H7 (cell line): ENCODE measurements around the gene AMBRA1. TPM values are rescaled to one million over a fixed set of nuclear protein-coding genes. Genes with fewer than 3 reads are reported as not detected.

Source experiments
- DNase-seq: peaks from one replicate; pipeline ENCODE4 v3.0.0; 2012
- H3K27me3 ChIP-seq: 2 replicates; pipeline ENCODE4 v1.6.0; 2011; ENCODE audit warnings: mild to moderate bottlenecking, low read length; ENCODE audit not compliant: control insufficient read depth, insufficient read depth
- H3K36me3 ChIP-seq: replicated peaks from 2 replicates; pipeline ENCODE4 v1.5.1; 2011; ENCODE audit warnings: low read length; ENCODE audit not compliant: control insufficient read depth, insufficient read depth
- H3K4me3 ChIP-seq: 2 replicates; pipeline ENCODE4 v1.5.1; 2011; ENCODE audit warnings: low read depth, mild to moderate bottlenecking, control low read depth, low read length, moderate library complexity; ENCODE audit not compliant: insufficient read depth
- total RNA-seq: library from RNA; depleted of rRNA; stranded (reverse); fragments of >200 nt; shearing (Covaris generic); gene quantifications from 2 replicates; pipeline ENCODE4 v1.2.3, GENCODE V29; 2014

Gene AMBRA1
- total RNA-seq, 1 experiment from 2014 or later = 42.5 TPM

DNA sequence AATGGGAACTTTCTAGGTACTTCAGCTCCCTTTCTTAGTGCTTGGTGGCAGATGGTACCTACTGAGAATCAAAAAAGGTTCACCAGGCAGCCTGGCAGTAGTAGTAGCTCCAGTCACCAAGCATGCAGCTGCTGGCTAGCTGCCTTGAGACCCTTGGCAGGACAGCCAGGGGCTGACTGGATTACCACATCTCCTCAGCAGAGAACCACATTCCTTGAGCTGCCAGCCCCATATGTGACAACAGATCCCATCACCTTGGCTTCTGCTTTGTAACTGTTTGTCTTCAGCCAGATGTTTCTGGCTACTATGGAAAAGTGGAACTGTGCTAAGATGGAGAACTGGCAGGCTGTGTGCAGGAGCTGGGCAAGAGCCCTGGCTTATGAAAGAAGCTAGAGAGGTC is 162.6 kb downstream of the AMBRA1 start:
- no peak for DNase-seq
- no peak overlapping the region for H3K4me3 ChIP-seq
- no peaks in the 10 kb centered on the region for H3K27me3 ChIP-seq
- peaks cover 10% of the 10 kb centered on the region for H3K36me3 ChIP-seq

DNA sequence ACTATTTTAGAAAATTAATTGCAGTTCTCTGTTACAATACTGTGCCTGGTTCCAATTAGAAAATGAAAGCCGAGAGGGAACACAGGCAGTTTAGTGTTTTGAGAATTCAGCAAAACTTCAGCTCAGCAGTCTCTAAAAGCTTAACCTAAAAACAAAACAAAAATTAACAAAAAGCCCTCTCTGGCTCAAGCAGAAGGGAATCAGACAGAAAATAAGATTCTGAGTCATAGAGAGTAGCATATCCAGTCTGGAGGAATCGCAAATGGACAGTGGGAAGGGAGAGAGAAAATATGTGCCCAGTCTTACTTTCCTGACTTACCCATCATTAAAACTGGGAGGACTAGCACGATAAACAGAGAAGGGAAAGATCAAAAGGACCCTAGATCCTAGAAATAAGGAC is 164.1 kb downstream of the AMBRA1 start:
- H3K36me3 ChIP-seq = peaks cover 9% of the 10 kb centered on the region
- no peaks in the 10 kb centered on the region for H3K27me3 ChIP-seq
- no peak overlapping the region for H3K4me3 ChIP-seq
- DNase-seq = no peak

DNA sequence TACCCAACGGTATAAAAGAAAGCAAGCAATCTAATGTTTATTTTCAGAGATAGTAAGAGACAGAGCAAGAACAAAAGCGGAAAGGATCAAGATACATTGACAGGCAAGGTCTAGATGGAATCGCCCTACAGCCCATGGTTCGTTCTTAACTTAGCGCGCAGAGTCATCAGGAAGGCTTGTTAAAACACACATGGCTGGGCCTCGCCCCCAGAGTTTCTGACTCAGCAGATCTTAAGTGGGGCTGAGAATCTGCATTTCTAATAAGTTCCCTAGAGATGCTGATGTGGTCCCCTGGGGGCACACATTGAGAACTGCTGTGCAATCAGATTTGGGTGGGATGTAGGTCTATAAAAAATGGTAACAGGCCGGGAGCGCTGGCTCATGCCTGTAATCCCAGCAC is 166.5 kb downstream of the AMBRA1 start:
- H3K27me3 ChIP-seq = no peaks in the 10 kb centered on the region
- peaks cover 2% of the 10 kb centered on the region; the same call in 1 of the 2 replicates for H3K36me3 ChIP-seq
- no peak overlapping the region for H3K4me3 ChIP-seq
- no peak for DNase-seq

DNA sequence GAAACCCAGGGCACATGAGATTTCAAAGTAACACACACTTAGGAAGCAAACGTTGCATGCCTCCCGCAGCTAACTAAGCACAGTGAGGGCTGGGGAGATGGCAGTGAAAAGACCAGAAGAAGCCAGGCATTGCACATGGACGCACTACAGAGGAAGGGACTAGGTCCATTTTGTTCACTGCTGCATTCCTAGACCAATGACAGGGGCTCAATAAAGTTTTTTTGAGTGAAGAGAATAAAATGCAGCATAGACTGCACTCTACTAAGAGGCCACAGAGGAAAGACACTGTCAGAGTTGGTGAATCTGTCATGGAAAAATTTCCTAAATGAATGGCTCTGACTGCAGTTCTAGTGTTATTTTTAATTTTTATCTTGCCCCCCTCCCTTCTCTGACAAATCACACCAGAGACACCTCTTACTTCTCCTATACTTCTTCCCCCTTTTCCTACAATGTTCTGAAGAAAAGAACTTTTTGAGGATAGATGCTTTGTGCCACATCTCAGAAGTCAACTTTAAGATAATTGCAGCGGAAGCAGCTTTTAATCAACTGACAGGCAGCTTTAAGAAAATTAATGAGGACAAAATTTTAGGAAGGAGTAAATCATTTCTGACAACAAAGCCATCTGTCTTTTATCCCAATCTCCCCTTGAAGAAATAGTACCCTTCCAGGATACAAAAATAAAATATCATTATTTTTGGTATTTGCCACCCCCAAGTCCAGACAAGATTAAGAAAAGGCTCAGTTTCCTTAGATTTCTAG is 167.4 kb downstream of the AMBRA1 start:
- Histone ChIP-seq H3K27me3 (no peaks in the 10 kb centered on the region), H3K4me3 (no peak overlapping the region), H3K36me3 (peaks cover 3% of the 10 kb centered on the region)
- DNase-seq = no peak

DNA sequence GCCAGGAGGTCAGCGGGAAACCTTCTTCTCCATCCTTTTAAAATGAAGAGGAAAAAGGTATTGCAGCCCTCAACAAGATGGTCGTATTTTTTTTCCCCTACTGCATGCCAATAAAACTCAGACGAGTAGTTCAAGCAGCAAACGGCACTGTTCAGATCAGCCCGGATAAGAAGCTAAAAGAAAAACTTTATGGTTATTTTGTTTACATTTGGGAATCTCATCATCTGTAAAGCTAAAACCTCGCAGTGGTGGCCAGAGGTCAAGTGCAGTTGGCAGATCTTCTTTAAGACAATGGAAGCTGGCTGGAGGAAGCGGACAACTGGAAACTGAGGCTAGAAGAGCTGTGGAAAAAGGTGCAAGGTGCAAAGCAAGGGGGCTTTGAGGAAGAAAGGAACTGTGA is 171.2 kb downstream of the AMBRA1 start:
- no peaks in the 10 kb centered on the region for H3K27me3 ChIP-seq
- peaks cover 1% of the 10 kb centered on the region for H3K36me3 ChIP-seq
- no peak for DNase-seq
- H3K4me3 ChIP-seq = no peak overlapping the region

DNA sequence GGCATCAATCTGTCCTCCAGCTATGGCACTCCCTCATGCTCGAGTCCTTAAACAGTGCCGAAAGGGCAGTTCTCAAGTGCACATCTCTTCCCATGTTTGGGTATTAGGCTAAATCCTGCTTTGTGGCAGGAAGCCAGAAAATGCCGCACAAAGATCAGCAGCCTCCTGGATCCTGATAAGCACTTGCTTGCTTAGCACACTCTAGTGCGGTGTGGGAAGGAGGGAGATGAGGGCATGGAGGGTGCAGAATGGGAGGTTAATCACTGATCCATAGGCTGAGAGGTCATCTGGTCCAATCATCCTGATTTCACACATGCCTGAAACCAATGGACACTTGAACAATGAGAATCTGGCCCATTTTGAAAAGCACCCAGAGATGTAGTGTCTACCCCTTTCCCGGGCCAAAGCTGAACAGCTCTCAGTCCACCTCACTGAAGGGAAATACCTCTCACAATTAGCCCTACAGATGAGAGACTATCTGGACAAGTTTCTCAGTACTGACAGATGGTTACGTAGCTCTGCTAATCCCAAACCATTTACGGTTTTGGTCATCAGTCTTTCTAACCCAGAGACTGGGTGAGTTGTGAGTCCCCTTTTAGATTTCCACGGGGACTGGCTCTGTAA is 172.5 kb downstream of the AMBRA1 start:
- DNase-seq = no peak
- no peaks in the 10 kb centered on the region for H3K27me3 ChIP-seq
- peaks cover 3% of the 10 kb centered on the region for H3K36me3 ChIP-seq
- H3K4me3 ChIP-seq = no peak overlapping the region

DNA sequence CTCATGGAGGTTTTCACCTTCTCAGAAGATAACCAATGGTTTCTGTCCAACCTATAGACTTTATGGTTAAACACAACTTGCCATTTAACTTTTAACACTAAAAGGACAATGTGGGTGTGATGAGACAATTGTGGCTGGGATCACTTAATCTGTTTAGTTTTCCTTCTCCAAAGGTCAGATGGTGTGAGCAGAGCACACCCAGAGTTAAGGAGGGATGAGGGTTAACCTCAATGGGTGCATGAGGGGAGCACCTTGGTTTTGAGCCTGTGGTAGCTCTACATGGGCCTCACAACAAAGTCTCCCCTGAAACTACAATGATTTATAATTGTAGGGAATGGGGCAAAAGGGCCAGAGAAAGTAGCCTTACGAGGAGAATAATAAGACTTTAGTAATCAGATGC is 173.3 kb downstream of the AMBRA1 start:
- no peak overlapping the region for H3K4me3 ChIP-seq
- peaks cover 7% of the 10 kb centered on the region for H3K36me3 ChIP-seq
- DNase-seq = no peak
- H3K27me3 ChIP-seq = no peaks in the 10 kb centered on the region

DNA sequence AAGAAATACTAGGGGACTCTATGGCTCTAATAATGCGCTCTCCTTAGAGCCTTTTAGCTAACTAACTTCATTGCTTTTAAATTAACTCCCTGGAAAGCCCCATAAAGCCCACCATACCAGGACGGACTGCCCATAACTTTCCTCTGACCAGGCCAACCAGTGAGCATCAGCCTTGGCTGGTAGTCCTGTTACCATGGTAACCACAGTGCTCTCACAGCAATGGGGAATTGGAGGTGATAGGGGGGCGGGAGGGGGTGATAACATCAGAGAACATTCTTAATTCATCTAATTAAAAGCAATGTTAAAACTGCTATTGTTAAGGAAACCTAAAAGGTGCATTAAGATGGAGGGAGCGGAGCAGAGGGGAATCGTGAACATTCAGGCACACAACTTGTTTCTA is 175.1 kb downstream of the AMBRA1 start:
- H3K27me3 ChIP-seq = no peaks in the 10 kb centered on the region
- peaks cover 12% of the 10 kb centered on the region for H3K36me3 ChIP-seq
- DNase-seq = no peak

DNA sequence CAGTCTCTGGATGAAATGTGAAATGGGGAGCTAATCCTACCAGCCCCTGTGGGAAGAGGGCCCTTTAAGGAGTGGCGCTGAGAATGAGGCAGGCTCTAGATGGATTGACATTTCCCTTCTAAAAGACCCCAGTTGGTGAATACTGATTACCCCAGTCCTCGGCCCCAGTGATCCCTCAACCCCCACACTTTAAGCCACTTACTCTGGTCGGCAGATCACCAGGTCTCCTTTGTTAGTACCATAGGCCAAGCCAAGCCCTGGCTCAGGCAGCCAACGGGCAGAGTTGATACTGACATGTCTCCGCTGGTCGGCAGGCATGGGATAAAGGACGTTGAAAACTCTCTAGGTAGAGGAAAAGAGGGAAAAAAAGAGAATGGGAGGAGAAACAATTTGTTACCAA is 176.1 kb downstream of the AMBRA1 start:
- Histone ChIP-seq H3K36me3 (peaks cover 15% of the 10 kb centered on the region), H3K27me3 (no peaks in the 10 kb centered on the region), H3K4me3 (no peak overlapping the region)
- DNase-seq = peak; percentile 63

More for the DNA sequence above, 175.1 kb downstream of the AMBRA1 start:
- no peak overlapping the region for H3K4me3 ChIP-seq

DNA sequence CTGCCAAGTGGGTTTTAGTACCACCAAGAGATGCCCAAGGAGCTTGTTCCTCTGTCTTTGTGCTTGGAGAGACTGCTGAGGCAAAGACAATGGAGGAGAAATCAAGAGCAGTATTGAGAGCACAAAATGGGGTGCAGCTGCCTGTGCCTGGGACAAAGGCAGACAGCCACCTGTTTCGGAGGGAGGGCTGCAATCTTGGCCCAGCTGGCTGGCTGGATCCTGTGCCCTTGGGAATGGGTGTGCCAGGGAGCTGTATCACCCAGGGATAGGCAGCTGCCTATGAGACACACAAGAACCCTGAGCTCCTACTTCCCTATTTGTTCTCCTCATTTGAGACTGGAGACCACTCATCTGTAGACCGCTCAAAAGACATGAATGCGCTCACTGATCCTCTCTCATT is 178.9 kb downstream of the AMBRA1 start:
- no peak for DNase-seq
- H3K4me3 ChIP-seq = no peak overlapping the region
- peaks cover 14% of the 10 kb centered on the region for H3K36me3 ChIP-seq
- no peaks in the 10 kb centered on the region for H3K27me3 ChIP-seq

DNA sequence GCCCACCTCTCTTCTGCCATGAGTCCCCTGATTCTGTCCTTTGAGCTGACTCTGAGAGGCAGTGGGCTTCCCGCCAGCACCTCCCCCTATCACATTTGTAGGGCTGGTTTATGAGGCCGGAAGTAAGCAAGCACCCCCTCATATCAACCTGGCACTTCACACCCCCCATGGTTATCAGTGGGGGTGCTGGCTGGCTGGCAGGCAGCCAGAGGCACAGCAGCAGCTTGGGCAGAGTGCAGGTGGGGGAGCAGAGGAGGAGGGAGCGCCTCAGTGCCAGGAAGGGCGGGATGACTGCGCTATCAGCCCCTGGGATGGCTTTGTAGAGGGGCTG is 179.4 kb downstream of the AMBRA1 start:
- Histone ChIP-seq H3K27me3 (no peaks in the 10 kb centered on the region), H3K4me3 (no peak overlapping the region), H3K36me3 (peaks cover 16% of the 10 kb centered on the region)
- DNase-seq = no peak

DNA sequence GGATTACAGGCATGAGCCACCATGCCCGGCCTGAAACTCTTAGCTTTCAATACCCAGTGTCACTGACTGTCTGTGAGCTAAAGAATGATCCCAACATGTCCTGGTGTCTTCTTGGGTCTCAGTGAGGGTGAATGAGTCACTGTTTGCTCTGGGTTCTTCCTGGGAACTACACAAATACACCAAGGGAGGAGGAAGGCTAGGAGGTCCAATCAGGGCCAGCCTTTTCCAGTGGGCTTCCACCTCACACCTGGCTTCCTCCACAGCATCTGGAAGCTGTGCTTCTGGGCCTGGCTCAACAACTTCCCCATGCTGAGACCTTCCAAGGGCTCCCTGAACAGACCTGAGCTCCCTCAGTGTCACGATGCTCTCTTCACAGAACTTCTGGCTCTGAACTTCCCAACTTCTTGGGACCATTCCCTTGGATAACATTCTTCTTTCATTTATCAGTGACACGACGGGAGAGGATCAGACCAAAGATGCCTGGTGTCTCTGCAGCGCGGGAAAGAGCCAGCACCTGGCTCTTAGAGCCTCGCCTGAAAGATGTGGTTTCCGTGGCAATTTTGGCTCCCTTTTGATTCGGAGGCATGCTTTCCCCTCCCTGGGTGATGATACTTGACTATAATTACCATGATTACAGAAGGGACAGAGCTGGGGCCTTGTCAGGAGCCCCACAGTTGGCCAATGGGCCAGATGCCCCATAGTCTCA is 179.9 kb downstream of the AMBRA1 start:
- Histone ChIP-seq H3K27me3 (no peaks in the 10 kb centered on the region), H3K36me3 (peaks cover 16% of the 10 kb centered on the region), H3K4me3 (no peak overlapping the region)
- DNase-seq = no peak

DNA sequence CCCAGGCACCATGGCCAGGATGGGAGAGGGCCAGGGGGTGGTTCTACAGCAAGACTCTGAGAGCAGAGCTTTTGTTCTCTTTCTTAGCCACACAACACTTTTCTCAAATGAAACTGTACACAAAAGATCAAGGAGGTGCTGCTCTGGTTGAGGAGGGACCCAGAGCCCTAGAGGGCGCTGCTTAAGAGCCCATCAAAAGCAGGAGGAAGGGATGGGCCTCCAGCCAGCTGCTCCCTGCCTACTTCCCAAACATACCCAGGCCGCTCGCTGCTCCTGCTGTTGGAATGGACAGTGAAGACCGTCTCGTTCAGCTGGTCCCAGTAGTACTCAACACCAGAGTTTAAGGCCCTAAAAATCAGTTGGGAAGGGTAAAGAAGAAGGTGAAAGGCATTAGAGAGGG is 183.8 kb downstream of the AMBRA1 start:
- Histone ChIP-seq H3K4me3 (no peak overlapping the region), H3K36me3 (peaks cover 19% of the 10 kb centered on the region), H3K27me3 (no peaks in the 10 kb centered on the region)
- DNase-seq = peak; percentile 85

DNA sequence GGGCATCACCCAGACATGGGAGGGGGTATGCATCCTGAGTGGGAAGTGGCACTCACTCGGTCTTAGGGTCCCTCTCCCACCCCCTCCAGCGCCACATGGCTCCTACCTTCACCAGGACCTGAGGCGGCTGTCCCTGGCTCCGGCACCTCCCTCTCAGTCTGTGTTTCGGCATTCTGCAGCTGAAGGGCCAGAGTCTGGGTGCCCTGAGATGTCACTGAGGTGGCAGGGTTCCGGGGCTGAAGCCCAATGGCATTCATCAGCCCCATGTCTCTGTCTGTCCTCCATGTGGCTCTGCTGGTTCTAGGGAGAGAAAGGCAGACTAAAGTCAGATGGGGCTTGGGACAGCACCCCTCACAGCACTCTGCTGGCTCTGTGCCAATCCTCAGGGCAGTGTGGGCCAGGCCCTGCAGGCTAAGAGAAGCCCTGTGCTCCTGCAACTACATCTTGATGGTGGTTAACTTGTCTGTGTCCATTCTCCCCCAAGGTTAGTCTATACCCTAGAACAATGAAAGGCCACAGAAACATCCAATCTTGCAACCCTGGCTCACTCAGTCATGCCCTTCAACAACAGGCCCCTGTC is 185.3 kb downstream of the AMBRA1 start:
- no peak overlapping the region for H3K4me3 ChIP-seq
- peaks cover 15% of the 10 kb centered on the region for H3K36me3 ChIP-seq
- DNase-seq = no peak

DNA sequence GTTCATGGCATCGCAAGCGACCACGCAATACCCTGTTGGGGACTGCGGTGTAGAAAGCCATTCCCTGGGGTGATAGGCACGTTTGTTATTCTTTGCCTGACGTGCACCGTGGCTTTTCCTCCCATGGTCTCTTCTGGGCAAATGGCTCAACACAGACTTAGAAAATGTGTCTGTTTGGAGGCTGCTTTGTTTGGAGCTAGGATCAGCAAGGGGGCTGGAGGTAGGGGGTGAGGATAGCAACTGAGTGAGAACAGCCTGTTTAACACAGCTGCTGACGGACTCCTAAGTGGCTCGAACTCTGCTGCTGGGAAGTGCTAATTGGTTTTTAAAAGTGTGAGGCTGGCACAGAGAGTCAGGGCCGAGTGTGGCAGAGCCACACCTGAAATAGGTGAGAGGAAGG is 186.2 kb downstream of the AMBRA1 start:
- DNase-seq = no peak
- no peak overlapping the region for H3K4me3 ChIP-seq
- H3K36me3 ChIP-seq = peaks cover 13% of the 10 kb centered on the region
- H3K27me3 ChIP-seq = no peaks in the 10 kb centered on the region

More for the DNA sequence above, 185.3 kb downstream of the AMBRA1 start:
- H3K27me3 ChIP-seq = no peaks in the 10 kb centered on the region
